Spleen (tissue), 11 donors: ENCODE measurements around the gene NFYC. TPM values are rescaled to one million over a fixed set of nuclear protein-coding genes. Genes with fewer than 3 reads are reported as not detected.

Experiments
- DNase-seq: peaks from one replicate; pipeline ENCODE4 v3.0.0-alpha.2; 2020
- H3K27ac ChIP-seq, 8 donors: fragments of 200-600 bp; sonication (generic) in 7 of 8; 1 replicate in 4 of 8; 2 replicates in 4 of 8; pipeline versions ENCODE4 v1.5.0 to v1.8.0; 2016 to 2021; ENCODE audit warnings: inconsistent platforms in 4 of 8, mild to moderate bottlenecking in 4 of 8, moderate library complexity in 1 of 8
- H3K27me3 ChIP-seq, 7 donors: fragments of 200-600 bp; sonication (generic) in 6 of 7; replicated peaks in 1 of 7; 1 replicate in 4 of 7; 2 replicates in 3 of 7; pipeline versions ENCODE4 v1.5.0 to v1.8.0; 2016 to 2021; ENCODE audit warnings: inconsistent platforms in 3 of 7, mild to moderate bottlenecking in 1 of 7
- H3K36me3 ChIP-seq, 6 donors: fragments of 200-600 bp; sonication (generic) in 5 of 6; 1 replicate in 4 of 6; 2 replicates in 2 of 6; pipeline versions ENCODE4 v1.5.0 to v1.8.0; 2016 to 2021; ENCODE audit warnings: inconsistent platforms in 2 of 6
- H3K4me1 ChIP-seq, 6 donors: fragments of 200-600 bp; sonication (generic) in 5 of 6; 1 replicate in 3 of 6; 2 replicates in 3 of 6; pipeline versions ENCODE4 v1.5.0 to v1.8.0; 2016 to 2021; ENCODE audit warnings: inconsistent platforms in 3 of 6
- H3K4me3 ChIP-seq, 8 donors: fragments of 200-600 bp; sonication (generic) in 7 of 8; 1 replicate in 4 of 8; 2 replicates in 4 of 8; pipeline versions ENCODE4 v1.5.0 to v1.8.0; 2016 to 2021; ENCODE audit warnings: inconsistent platforms in 4 of 8, mild to moderate bottlenecking in 4 of 8, moderate library complexity in 2 of 8
- H3K9me3 ChIP-seq, 8 donors: fragments of 200-600 bp; sonication (generic) in 7 of 8; 1 replicate in 4 of 8; 2 replicates in 4 of 8; pipeline versions ENCODE4 v1.5.0 to v1.8.0; 2016 to 2021; ENCODE audit warnings: inconsistent platforms in 4 of 8
- POLR2A ChIP-seq, 3 donors: fragments of 450-650 bp; IDR thresholded peaks; one replicate each; pipeline ENCODE4 v1.5.1; 2017; ENCODE audit warnings: antibody characterized with exemption in 3 of 3, mild to moderate bottlenecking in 1 of 3
- POLR2AphosphoS5 ChIP-seq, 3 donors: sonication (generic); formaldehyde crosslinking; IDR thresholded peaks; one replicate each; pipeline ENCODE4 v1.5.1; 2017; ENCODE audit warnings: antibody characterized with exemption in 3 of 3
- WGBS, 5 donors: extraction: QIAGEN DNeasy Blood & Tissue Kit in 3 of 5; methylation state at CpG; one replicate each; pipeline versions ENCODE4 v1.1.5 to v1.1.7; 2013 to 2018; 5-methylcytosine and 5-hydroxymethylcytosine counted together
- intact Hi-C: fragments of 100-400 bp; cut with DNase I; formaldehyde crosslinking; loops from one replicate; pipeline ENCODE4 v1.15.0; 2023; ENCODE audit warnings: low total_unique reads
- polyA plus RNA-seq, 3 donors: library from polyadenylated mRNA; stranded (reverse); fragments of 200-250 nt; gene quantifications; one replicate each; pipeline ENCODE4 v1.2.1, GENCODE V29; 2013
- total RNA-seq, 7 donors: library from RNA; depleted of rRNA in 3 of 7; stranded (reverse); fragments of >200 nt in 3 of 7; fragmentation: NEBNext Ultra II Directional in 4 of 7; extraction: Animal tissue kit (Norgen Biotek cat#: 25700) in 4 of 7; gene quantifications; one replicate each; pipeline versions ENCODE4 v1.1.0 to v1.2.1, GENCODE V29; 2016 to 2021
- TF ChIP-seq, protein P1 (sequence below), 11 experiments: fragments of 200-600 bp in 7 of 11; fragments of 450-650 bp in 4 of 11; sonication (generic) in 4 of 11; IDR thresholded peaks in 8 of 11; conservative IDR thresholded peaks in 3 of 11; 1 replicate in 7 of 11; 2 replicates in 4 of 11; pipeline versions ENCODE4 v1.4.0 to v1.8.0; 2016 to 2021; ENCODE audit warnings: antibody characterized with exemption in 11 of 11, inconsistent platforms in 4 of 11, mild to moderate bottlenecking in 1 of 11
- donor health status: healthy with polysubstance abuse.
- donor health status: DM: no; HTN: no; CAD: no; lungs with moderate emphysema.
- donor health status: DM: no; HTN: no; CAD: no.
- donor health status: Bipolar disorder and iron deficiency.
- donor health status: healthy.
- donor health status: DM: no; HTN: no; CAD: no.
- donor health status: DM: yes; HTN: yes; CAD: no.

NFYC gene
- total and polyA plus RNA-seq, 10 donors, result 34.6 to 99.0 (median 67.7) TPM

DNA sequence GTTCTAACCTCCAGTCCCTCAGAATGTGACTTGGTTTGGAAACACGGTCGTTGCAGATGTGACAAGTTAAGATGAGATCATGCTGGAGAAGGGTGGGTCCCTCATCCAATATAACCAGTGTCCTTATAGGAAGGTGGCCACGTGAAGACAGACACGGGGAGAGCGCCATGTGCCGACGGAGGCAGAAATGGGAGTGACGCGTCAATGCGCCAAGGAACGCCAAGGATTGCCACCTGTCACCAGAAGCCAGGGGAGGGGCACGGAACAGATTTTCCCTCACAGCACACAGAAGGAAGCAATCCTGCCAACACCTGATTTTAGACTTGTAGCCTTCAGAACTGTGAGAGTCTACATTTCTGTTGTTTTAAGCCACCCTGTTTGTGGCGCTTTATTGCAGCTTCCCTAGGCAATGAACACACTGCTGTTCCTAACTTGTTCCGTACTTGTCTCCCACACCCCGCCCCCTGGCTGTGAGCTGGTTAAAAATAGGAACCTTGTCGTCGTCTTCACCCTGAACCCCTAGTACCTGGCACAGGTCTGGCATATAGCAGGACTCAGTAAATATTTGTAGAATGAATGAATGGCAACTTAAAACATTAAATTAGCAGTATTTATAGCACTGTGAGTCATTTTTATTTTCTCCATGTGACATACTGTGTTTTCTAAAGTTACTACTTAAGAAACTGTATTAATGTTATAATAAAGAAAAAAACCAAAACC, 40.2 kb upstream of the NFYC start:
- H3K9me3 ChIP-seq, result no peaks in the 10 kb centered on the region
- intact Hi-C loops, result no loop called here
- H3K4me1 ChIP-seq, result peaks cover 0 to 4% (median 0%) of the 10 kb centered on the region in 6 donors
- H3K27me3 ChIP-seq, result peaks cover 0 to 17% (median 4%) of the 10 kb centered on the region in 7 donors
- 73 to 80% (median 79%) methylated on average over 17 of the region's 17 CpGs for WGBS, 5 donors
- peak; percentile 25 for DNase-seq
- TF ChIP-seq POLR2A (IDR thresholded peaks at IDR 0.05) (no peak), POLR2AphosphoS5 (IDR thresholded peaks at IDR 0.05) (no peak)
- TF ChIP-seq, protein P1, sequence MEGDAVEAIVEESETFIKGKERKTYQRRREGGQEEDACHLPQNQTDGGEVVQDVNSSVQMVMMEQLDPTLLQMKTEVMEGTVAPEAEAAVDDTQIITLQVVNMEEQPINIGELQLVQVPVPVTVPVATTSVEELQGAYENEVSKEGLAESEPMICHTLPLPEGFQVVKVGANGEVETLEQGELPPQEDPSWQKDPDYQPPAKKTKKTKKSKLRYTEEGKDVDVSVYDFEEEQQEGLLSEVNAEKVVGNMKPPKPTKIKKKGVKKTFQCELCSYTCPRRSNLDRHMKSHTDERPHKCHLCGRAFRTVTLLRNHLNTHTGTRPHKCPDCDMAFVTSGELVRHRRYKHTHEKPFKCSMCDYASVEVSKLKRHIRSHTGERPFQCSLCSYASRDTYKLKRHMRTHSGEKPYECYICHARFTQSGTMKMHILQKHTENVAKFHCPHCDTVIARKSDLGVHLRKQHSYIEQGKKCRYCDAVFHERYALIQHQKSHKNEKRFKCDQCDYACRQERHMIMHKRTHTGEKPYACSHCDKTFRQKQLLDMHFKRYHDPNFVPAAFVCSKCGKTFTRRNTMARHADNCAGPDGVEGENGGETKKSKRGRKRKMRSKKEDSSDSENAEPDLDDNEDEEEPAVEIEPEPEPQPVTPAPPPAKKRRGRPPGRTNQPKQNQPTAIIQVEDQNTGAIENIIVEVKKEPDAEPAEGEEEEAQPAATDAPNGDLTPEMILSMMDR (IDR thresholded peaks at IDR 0.05 in 8 of 11, conservative IDR thresholded peaks at IDR 0.05 in 3 of 11), result no peak
- H3K4me3 ChIP-seq, result no peak overlapping the region
- no peak overlapping the region for H3K27ac ChIP-seq
- no peaks in the 10 kb centered on the region for H3K36me3 ChIP-seq

DNA sequence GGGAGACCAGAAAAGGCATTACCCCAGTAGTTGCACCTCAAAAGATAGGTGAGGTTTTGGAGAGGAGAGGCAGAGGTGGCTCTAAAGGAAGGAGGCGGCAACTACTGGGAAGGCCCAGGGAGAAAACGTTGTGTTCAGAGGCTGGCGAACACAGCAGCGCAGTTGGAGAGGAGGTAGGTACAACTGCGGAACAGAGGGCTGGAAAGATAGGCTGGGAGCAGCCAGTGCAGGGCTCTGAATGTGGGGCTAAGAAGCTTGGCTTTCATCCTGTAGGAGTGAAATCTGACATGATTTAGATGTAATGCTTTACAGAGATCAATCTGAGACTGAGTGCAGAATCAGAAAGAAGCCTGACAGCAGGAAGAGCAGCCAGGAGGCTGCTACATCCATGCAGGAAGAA, 39.0 kb upstream of the NFYC start:
- Histone ChIP-seq H3K4me3 (no peak overlapping the region), H3K27ac (no peak overlapping the region), H3K4me1 (peaks cover 0 to 4% (median 0%) of the 10 kb centered on the region in 6 donors), H3K36me3 (no peaks in the 10 kb centered on the region), H3K9me3 (no peaks in the 10 kb centered on the region), H3K27me3 (peaks cover 0 to 17% (median 4%) of the 10 kb centered on the region in 7 donors)
- 73 to 86% (median 83%) methylated on average over 5 of the region's 5 CpGs for WGBS, 5 donors
- no peak for TF ChIP-seq POLR2AphosphoS5 (IDR thresholded peaks at IDR 0.05)
- no peak for TF ChIP-seq POLR2A (IDR thresholded peaks at IDR 0.05)
- peak; percentile 10 for DNase-seq
- intact Hi-C loops, result no loop called here

DNA sequence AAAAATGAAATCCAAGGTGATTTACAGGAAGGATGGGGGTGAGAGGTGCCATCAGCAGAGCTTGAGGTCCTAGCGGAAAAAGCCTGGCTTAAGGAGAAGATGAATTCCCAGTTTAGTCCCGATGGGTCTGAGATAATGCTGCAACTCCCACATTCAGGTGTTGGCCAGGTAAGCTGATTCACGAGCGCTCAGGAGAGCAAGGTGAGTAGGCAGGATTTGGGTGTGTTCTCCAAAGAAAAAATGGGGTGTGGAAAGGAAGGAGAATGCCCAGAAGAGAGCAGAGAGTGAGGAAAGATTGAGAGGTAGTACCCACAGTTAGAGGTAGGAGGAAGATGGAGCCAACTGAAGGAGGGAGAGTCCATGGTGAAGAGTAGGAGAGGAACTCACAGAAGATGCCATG, 38.5 kb upstream of the NFYC start:
- Histone ChIP-seq H3K4me3 (no peak overlapping the region), H3K4me1 (peaks cover 0 to 4% (median 0%) of the 10 kb centered on the region in 6 donors), H3K27ac (no peak overlapping the region), H3K36me3 (no peaks in the 10 kb centered on the region), H3K27me3 (peaks cover 0 to 17% (median 4%) of the 10 kb centered on the region in 7 donors), H3K9me3 (no peaks in the 10 kb centered on the region)
- DNase-seq, result no peak
- no peak for TF ChIP-seq POLR2AphosphoS5 (IDR thresholded peaks at IDR 0.05)
- no peak for TF ChIP-seq POLR2A (IDR thresholded peaks at IDR 0.05)
- TF ChIP-seq, protein P1 (IDR thresholded peaks at IDR 0.05 in 8 of 11, conservative IDR thresholded peaks at IDR 0.05 in 3 of 11), result no peak
- 88 to 93% (median 91%) methylated on average over 4 of the region's 4 CpGs for WGBS, 5 donors
- intact Hi-C loops, result no loop called here

DNA sequence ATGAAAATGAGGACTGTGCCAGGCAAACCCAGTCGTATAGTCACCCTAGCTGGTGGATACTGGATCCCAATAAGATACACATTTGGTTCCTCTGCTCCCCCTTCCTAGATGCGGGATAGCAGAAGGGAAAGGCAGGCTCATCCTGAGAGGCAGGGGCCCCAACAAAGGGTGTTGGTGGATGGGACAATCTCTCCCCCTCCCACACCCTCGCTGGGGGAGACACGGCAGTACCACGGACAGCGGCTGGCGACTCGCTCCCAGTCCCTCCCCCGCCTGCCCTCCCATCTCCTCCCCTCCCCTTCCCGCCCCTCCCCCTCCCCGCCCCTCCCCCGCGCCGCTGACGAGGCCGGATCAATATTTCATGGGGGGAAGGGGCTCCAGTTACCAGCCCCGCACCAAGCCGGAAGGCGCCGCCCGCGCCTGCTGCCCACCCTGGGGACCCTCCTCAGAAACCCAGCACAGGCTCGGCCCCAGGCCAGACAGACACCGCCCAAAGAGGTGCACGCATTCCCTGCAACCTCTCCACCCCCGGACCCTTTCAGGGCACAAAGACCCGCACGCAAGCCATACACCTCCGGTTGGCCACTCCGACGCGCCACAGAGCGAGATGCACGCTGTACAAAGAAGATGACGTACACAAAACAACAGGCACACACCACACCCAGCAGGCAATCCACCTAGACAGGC, 37.5 kb upstream of the NFYC start:
- no peaks in the 10 kb centered on the region for H3K36me3 ChIP-seq
- peaks cover 0 to 17% (median 4%) of the 10 kb centered on the region in 7 donors for H3K27me3 ChIP-seq
- H3K27ac ChIP-seq, result no peak overlapping the region
- H3K4me3 ChIP-seq, result no peak overlapping the region
- TF ChIP-seq, protein P1 (IDR thresholded peaks at IDR 0.05 in 8 of 11, conservative IDR thresholded peaks at IDR 0.05 in 3 of 11), result no peak
- TF ChIP-seq POLR2AphosphoS5 (IDR thresholded peaks at IDR 0.05) (no peak), POLR2A (IDR thresholded peaks at IDR 0.05) (no peak)
- intact Hi-C loops, result no loop called here
- peaks cover 0 to 4% (median 0%) of the 10 kb centered on the region in 6 donors for H3K4me1 ChIP-seq
- 36 to 42% (median 39%) methylated on average over 24 to 32 of the region's 35 CpGs for WGBS, 5 donors
- DNase-seq, result peak; percentile 58
- H3K9me3 ChIP-seq, result no peaks in the 10 kb centered on the region
